HepG2 (cell line): ENCODE measurements around the gene CTAGE9. TPM values are rescaled to one million over a fixed set of nuclear protein-coding genes. Genes with fewer than 3 reads are reported as not detected.
A peak's percentile ranks its signal among the peaks of the same experiment; 100 is the strongest.

Experiments used
- ATAC-seq: fragments of 200-7000 bp; cut with Tn5 transposase; 3 replicates; pipeline ENCODE4 v1.9.1; 2020; ENCODE audit warnings: mild to moderate bottlenecking, moderate library complexity
- BruUV-seq: library from RNA; stranded (reverse); fragments of 400-500 nt; replicated peaks from 2 replicates; lab custom pipeline; 2021; lab: Mats Ljungman, UMichigan
- CTCF ChIA-PET: fragments of 300-600 bp; formaldehyde crosslinking; extraction: SDS; loops from one replicate; lab custom pipeline; 2021; ENCODE audit warnings: low total read pairs, inconsistent platforms, low intra/inter-chr PET ratio; lab: Yijun Ruan, JAX
- POLR2A ChIA-PET: fragments of 350-600 bp; sonication (Branson Sonifier 250); formaldehyde crosslinking; loops from one replicate; lab custom pipeline; 2020; ENCODE audit warnings: antibody characterized with exemption, inconsistent platforms; lab: Yijun Ruan, JAX
- DNase-seq: peaks from one replicate; pipeline ENCODE4 v3.0.0-alpha.2; 2015; ENCODE audit warnings: low spot score
- FAIRE-seq: peaks from 3 replicates; lab custom pipeline; 2011; peaks lifted over from hg19 to GRCh38; lab: Jason Lieb, UNC
- H2AFZ ChIP-seq: one replicate; pipeline ENCODE4 v1.6.1; 2011; ENCODE audit warnings: low read length, inconsistent platforms
- H3K27ac ChIP-seq: fragments of 300-600 bp; 3 replicates; pipeline ENCODE4 v1.8.0; 2011; ENCODE audit warnings: mixed run types, mild to moderate bottlenecking, mixed read lengths, low read length, inconsistent platforms; ENCODE audit not compliant: insufficient read depth; ENCODE audit errors: extremely low read length
- H3K27me3 ChIP-seq, 2 experiments: fragments of 200-600 bp in 1 of 2; 2 replicates in 1 of 2; 3 replicates in 1 of 2; pipeline versions ENCODE4 v1.6.0 to v1.8.0; 2011; ENCODE audit warnings: low read length in 2 of 2, mild to moderate bottlenecking in 2 of 2, moderate library complexity in 2 of 2, inconsistent platforms in 1 of 2; ENCODE audit not compliant: insufficient read depth in 2 of 2, control insufficient read depth in 1 of 2
- H3K36me3 ChIP-seq, 2 experiments: fragments of 200-600 bp in 1 of 2; replicated peaks in 1 of 2; 2 replicates in 1 of 2; 3 replicates in 1 of 2; pipeline versions ENCODE4 v1.5.1 to v1.8.0; 2011; ENCODE audit warnings: low read length in 2 of 2, inconsistent platforms in 1 of 2; ENCODE audit not compliant: insufficient read depth in 2 of 2, control insufficient read depth in 1 of 2
- H3K4me1 ChIP-seq: 2 replicates; pipeline ENCODE4 v1.5.1; 2012; ENCODE audit warnings: low read length, inconsistent platforms; ENCODE audit not compliant: insufficient read depth
- H3K4me2 ChIP-seq: 2 replicates; pipeline ENCODE4 v1.6.0; 2011; ENCODE audit warnings: low read depth, low read length, inconsistent platforms
- H3K4me3 ChIP-seq, 3 experiments: fragments of 200-600 bp in 1 of 3; sonication (generic), shearing (Covaris generic) in 1 of 3; replicated peaks in 1 of 3; 2 replicates each; pipeline ENCODE4 v1.5.1; 2011 to 2016; ENCODE audit warnings: low read length in 3 of 3, inconsistent platforms in 2 of 3, low read depth in 2 of 3, mild to moderate bottlenecking in 2 of 3, control low read depth in 1 of 3, mixed read lengths in 1 of 3; ENCODE audit not compliant: insufficient read depth in 1 of 3
- H3K79me2 ChIP-seq: one replicate; pipeline ENCODE4 v1.6.1; 2011; ENCODE audit warnings: low read length, inconsistent platforms; ENCODE audit not compliant: insufficient read depth
- H3K9ac ChIP-seq: 2 replicates; pipeline ENCODE4 v1.6.0; 2011; ENCODE audit warnings: mild to moderate bottlenecking, low read depth, low read length, inconsistent platforms; ENCODE audit not compliant: insufficient read depth
- H3K9me3 ChIP-seq: 2 replicates; pipeline ENCODE4 v1.5.1; 2012; ENCODE audit warnings: mild to moderate bottlenecking, low read length
- H4K20me1 ChIP-seq: 2 replicates; pipeline ENCODE4 v1.6.0; 2011; ENCODE audit warnings: inconsistent platforms, mild to moderate bottlenecking, low read length, moderate library complexity; ENCODE audit not compliant: insufficient read depth
- HMGA1 ChIP-seq: sonication (generic); formaldehyde crosslinking; conservative IDR thresholded peaks from 2 replicates; pipeline ENCODE4 v1.4.0; 2020; ENCODE audit warnings: missing genetic modification reagents
- KLF6 ChIP-seq: IDR thresholded peaks from 2 replicates; pipeline ENCODE4 v1.8.0; 2016; ENCODE audit warnings: missing biosample characterization, missing genetic modification reagents
- MED1 ChIP-seq: sonication (generic); formaldehyde crosslinking; IDR thresholded peaks from 2 replicates; pipeline ENCODE4 v1.4.0; 2020; ENCODE audit warnings: missing genetic modification reagents
- MIXL1 ChIP-seq: IDR thresholded peaks from 2 replicates; pipeline ENCODE4 v1.6.1; 2016
- PLRG1 ChIP-seq: fragments of 450-650 bp; conservative IDR thresholded peaks from 2 replicates; pipeline ENCODE4 v1.6.1; 2016
- POLR2AphosphoS5 ChIP-seq: IDR thresholded peaks from 2 replicates; pipeline ENCODE4 v1.6.1; 2012; ENCODE audit warnings: low read depth, low read length
- ZFY ChIP-seq: sonication (generic); formaldehyde crosslinking; IDR thresholded peaks from 2 replicates; pipeline ENCODE4 v1.4.0; 2020; ENCODE audit warnings: missing genetic modification reagents
- ZMYM2 ChIP-seq: sonication (generic); formaldehyde crosslinking; IDR thresholded peaks from 2 replicates; pipeline ENCODE4 v1.8.0; 2022; ENCODE audit warnings: mild to moderate bottlenecking, missing genetic modification reagents
- ZNF136 ChIP-seq: sonication (generic); formaldehyde crosslinking; IDR thresholded peaks from 2 replicates; pipeline ENCODE4 v1.8.1; 2022; ENCODE audit warnings: low read depth, mild to moderate bottlenecking, moderate library complexity, missing genetic modification reagents
- ZNF253 ChIP-seq: sonication (generic); formaldehyde crosslinking; IDR thresholded peaks from 2 replicates; pipeline ENCODE4 v1.8.0; 2022; ENCODE audit warnings: mild to moderate bottlenecking, missing genetic modification reagents, borderline replicate concordance
- ZNF264 ChIP-seq: sonication (generic); formaldehyde crosslinking; IDR thresholded peaks from 2 replicates; pipeline ENCODE4 v1.4.0; 2020; ENCODE audit warnings: missing genetic modification reagents
- ZNF670 ChIP-seq: sonication (generic); formaldehyde crosslinking; IDR thresholded peaks from 2 replicates; pipeline ENCODE4 v1.8.0; 2022; ENCODE audit warnings: mild to moderate bottlenecking, missing genetic modification reagents, borderline replicate concordance
- ZNF724P ChIP-seq: sonication (generic); formaldehyde crosslinking; IDR thresholded peaks from 2 replicates; pipeline ENCODE4 v1.8.0; 2022; ENCODE audit warnings: missing genetic modification reagents, borderline replicate concordance
- WGBS: methylation state at CpG from one replicate; pipeline ENCODE4 v1.1.6; 2017; ENCODE audit warnings: low lambda C conversion rate; 5-methylcytosine and 5-hydroxymethylcytosine counted together
- in situ Hi-C: cut with HindIII; loops from 2 replicates; pipeline ENCODE4 v1.10.0; 2017; ENCODE audit warnings: low pct_unique_long_range_greater_than_20kb; ENCODE audit not compliant: extremely low pct_ligation_motif_present
- intact Hi-C: fragments of 100-400 bp; cut with micrococcal nuclease; formaldehyde crosslinking; loops from one replicate; pipeline ENCODE4 v1.10.0; 2022; ENCODE audit not compliant: unreplicated experiment
- polyA plus RNA-seq, 8 experiments: library from polyadenylated mRNA; depleted of rRNA in 3 of 8; stranded (reverse) in 7 of 8; unstranded in 1 of 8; fragments of >200 nt; fragmentation: Illumina TruSeq in 4 of 8; extraction: Trizol in 4 of 8; gene quantifications; 2 replicates each; pipeline versions ENCODE4 v1.2.1 to v1.2.3, GENCODE V29; 2011 to 2016; ENCODE audit warnings: low read depth in 4 of 8, missing spikeins in 1 of 8, mixed read lengths in 1 of 8; ENCODE audit not compliant: insufficient read depth in 1 of 8
- total RNA-seq, 5 experiments: library from RNA; depleted of rRNA; stranded (reverse); fragments of >200 nt; fragmentation: Illumina TruSeq; extraction: Trizol; gene quantifications; 2 replicates each; pipeline ENCODE4 v1.2.3, GENCODE V29; 2016; ENCODE audit warnings: low read depth in 1 of 5
- TF ChIP-seq, protein P1 (sequence below): IDR thresholded peaks from 2 replicates; pipeline ENCODE4 v1.6.1; 2016; ENCODE audit warnings: mild to moderate bottlenecking
- TF ChIP-seq, protein P2 (sequence below): IDR thresholded peaks from 2 replicates; pipeline ENCODE4 v1.6.1; 2016; ENCODE audit warnings: missing compliant biosample characterization, missing genetic modification reagents, borderline replicate concordance
- TF ChIP-seq, protein P3 (sequence below): sonication (generic); formaldehyde crosslinking; IDR thresholded peaks from 2 replicates; pipeline ENCODE4 v1.5.0; 2020; ENCODE audit warnings: missing genetic modification reagents, mild to moderate bottlenecking, borderline replicate concordance
- TF ChIP-seq, protein P4 (sequence below): sonication (generic); formaldehyde crosslinking; IDR thresholded peaks from 2 replicates; pipeline ENCODE4 v1.4.0; 2020; ENCODE audit warnings: missing genetic modification reagents

CTAGE9 gene
- total and polyA plus RNA-seq, 2 of the 13 experiments (the other 11 are each of a cell fraction or from before 2014, with no cell fraction given): not detected

DNA sequence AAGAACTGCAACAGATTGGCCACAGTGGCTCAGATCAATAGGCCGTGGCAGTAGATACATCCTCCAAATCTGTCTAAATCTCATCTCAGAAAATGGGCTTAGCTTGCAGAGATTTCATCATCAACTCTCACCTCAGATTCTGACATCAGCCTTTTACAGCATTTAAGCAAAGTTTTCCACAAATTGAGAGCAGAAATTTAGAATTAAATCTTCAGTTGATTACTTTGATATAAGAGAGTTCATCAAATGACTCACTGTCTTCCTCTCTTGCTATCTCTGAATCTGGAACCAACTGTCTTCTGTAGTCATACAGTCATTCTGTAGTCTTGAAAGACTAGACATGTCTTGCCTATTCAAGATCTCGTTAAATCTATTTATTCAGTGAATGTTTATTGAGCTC, 45.2 kb upstream of the CTAGE9 start:
- H3K27me3 ChIP-seq: no peaks in the 10 kb centered on the region
- no peak for FAIRE-seq
- H3K9me3 ChIP-seq: no peaks in the 10 kb centered on the region
- in situ Hi-C loops: no loop called here
- H4K20me1 ChIP-seq: no peaks in the 10 kb centered on the region
- H3K4me2 ChIP-seq: peak overlapping the region; percentile 66; the same call in 1 of the 2 replicates
- no TSS peak for BruUV-seq
- no peak overlapping the region for H2AFZ ChIP-seq
- WGBS: 83% methylated on average over 2 of the region's 2 CpGs
- H3K27ac ChIP-seq: peak overlapping the region; percentile 70
- ChIA-PET POLR2A (interaction anchor here (1.3 to 4.0 kb wide), 3 partner anchors 10 to 141 kb away, joined by 3 to 38 read pairs (median 5); no protein-coding TSS in a partner anchor), CTCF (no interaction called here)
- DNase-seq: no peak
- H3K36me3 ChIP-seq: no peaks in the 10 kb centered on the region
- H3K79me2 ChIP-seq: no peaks in the 10 kb centered on the region
- no peak overlapping the region for H3K9ac ChIP-seq
- no peak for ATAC-seq
- intact Hi-C loops: no loop called here
- H3K4me3 ChIP-seq: no peak overlapping the region
- peaks cover 65% of the 10 kb centered on the region for H3K4me1 ChIP-seq
- TF ChIP-seq ZMYM2 (CRISPR knock-in tag): 0 out of 2 replicates have a peak, but pooled peaks have one; percentile 10
- TF ChIP-seq ZNF136 (CRISPR knock-in tag): no peak
- TF ChIP-seq POLR2AphosphoS5: no peak
- no peak for TF ChIP-seq PLRG1
- TF ChIP-seq ZNF253 (CRISPR knock-in tag): no peak
- TF ChIP-seq, protein P1, sequence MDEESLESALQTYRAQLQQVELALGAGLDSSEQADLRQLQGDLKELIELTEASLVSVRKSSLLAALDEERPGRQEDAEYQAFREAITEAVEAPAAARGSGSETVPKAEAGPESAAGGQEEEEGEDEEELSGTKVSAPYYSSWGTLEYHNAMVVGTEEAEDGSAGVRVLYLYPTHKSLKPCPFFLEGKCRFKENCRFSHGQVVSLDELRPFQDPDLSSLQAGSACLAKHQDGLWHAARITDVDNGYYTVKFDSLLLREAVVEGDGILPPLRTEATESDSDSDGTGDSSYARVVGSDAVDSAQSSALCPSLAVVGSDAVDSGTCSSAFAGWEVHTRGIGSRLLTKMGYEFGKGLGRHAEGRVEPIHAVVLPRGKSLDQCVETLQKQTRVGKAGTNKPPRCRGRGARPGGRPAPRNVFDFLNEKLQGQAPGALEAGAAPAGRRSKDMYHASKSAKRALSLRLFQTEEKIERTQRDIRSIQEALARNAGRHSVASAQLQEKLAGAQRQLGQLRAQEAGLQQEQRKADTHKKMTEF (CRISPR knock-in tag): no peak
- TF ChIP-seq ZFY (CRISPR knock-in tag): 0 out of 2 replicates have a peak, but pooled peaks have one; percentile 24
- TF ChIP-seq, protein P2, sequence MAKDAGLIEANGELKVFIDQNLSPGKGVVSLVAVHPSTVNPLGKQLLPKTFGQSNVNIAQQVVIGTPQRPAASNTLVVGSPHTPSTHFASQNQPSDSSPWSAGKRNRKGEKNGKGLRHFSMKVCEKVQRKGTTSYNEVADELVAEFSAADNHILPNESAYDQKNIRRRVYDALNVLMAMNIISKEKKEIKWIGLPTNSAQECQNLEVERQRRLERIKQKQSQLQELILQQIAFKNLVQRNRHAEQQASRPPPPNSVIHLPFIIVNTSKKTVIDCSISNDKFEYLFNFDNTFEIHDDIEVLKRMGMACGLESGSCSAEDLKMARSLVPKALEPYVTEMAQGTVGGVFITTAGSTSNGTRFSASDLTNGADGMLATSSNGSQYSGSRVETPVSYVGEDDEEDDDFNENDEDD (CRISPR knock-in tag): no peak
- TF ChIP-seq KLF6 (CRISPR knock-in tag): 0 out of 2 replicates have a peak, but pooled peaks have one; percentile 29
- TF ChIP-seq ZNF724P (CRISPR knock-in tag): no peak
- no peak for TF ChIP-seq MIXL1
- TF ChIP-seq, protein P3, sequence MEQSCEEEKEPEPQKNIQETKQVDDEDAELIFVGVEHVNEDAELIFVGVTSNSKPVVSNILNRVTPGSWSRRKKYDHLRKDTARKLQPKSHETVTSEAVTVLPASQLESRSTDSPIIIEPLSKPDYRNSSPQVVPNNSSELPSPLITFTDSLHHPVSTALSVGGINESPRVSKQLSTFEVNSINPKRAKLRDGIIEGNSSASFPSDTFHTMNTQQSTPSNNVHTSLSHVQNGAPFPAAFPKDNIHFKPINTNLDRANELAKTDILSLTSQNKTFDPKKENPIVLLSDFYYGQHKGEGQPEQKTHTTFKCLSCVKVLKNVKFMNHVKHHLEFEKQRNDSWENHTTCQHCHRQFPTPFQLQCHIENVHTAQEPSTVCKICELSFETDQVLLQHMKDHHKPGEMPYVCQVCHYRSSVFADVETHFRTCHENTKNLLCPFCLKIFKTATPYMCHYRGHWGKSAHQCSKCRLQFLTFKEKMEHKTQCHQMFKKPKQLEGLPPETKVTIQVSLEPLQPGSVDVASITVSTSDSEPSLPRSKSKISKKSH (CRISPR knock-in tag): no peak
- TF ChIP-seq ZNF670 (CRISPR knock-in tag): no peak
- TF ChIP-seq, protein P4, sequence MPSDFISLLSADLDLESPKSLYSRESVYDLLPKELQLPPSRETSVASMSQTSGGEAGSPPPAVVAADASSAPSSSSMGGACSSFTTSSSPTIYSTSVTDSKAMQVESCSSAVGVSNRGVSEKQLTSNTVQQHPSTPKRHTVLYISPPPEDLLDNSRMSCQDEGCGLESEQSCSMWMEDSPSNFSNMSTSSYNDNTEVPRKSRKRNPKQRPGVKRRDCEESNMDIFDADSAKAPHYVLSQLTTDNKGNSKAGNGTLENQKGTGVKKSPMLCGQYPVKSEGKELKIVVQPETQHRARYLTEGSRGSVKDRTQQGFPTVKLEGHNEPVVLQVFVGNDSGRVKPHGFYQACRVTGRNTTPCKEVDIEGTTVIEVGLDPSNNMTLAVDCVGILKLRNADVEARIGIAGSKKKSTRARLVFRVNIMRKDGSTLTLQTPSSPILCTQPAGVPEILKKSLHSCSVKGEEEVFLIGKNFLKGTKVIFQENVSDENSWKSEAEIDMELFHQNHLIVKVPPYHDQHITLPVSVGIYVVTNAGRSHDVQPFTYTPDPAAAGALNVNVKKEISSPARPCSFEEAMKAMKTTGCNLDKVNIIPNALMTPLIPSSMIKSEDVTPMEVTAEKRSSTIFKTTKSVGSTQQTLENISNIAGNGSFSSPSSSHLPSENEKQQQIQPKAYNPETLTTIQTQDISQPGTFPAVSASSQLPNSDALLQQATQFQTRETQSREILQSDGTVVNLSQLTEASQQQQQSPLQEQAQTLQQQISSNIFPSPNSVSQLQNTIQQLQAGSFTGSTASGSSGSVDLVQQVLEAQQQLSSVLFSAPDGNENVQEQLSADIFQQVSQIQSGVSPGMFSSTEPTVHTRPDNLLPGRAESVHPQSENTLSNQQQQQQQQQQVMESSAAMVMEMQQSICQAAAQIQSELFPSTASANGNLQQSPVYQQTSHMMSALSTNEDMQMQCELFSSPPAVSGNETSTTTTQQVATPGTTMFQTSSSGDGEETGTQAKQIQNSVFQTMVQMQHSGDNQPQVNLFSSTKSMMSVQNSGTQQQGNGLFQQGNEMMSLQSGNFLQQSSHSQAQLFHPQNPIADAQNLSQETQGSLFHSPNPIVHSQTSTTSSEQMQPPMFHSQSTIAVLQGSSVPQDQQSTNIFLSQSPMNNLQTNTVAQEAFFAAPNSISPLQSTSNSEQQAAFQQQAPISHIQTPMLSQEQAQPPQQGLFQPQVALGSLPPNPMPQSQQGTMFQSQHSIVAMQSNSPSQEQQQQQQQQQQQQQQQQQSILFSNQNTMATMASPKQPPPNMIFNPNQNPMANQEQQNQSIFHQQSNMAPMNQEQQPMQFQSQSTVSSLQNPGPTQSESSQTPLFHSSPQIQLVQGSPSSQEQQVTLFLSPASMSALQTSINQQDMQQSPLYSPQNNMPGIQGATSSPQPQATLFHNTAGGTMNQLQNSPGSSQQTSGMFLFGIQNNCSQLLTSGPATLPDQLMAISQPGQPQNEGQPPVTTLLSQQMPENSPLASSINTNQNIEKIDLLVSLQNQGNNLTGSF: no peak
- TF ChIP-seq ZNF264 (CRISPR knock-in tag): 0 out of 2 replicates have a peak, but pooled peaks have one; percentile 26
- peak; percentile 7; the same call in 1 of the 2 replicates for TF ChIP-seq MED1
- no peak for TF ChIP-seq HMGA1 (CRISPR knock-in tag)
